Keratinocyte (primary cell): ENCODE results near the gene ABAT.

Source experiments
- CTCF ChIP-seq, 3 experiments: IDR thresholded peaks in 1 of 3; conservative IDR thresholded peaks in 1 of 3; optimal IDR thresholded peaks in 1 of 3; 2 replicates in 2 of 3; 3 replicates in 1 of 3; pipeline versions ENCODE3 to v1.5.1; 2011; ENCODE audit warnings: low read length in 3 of 3, mild to moderate bottlenecking in 3 of 3, moderate library complexity in 2 of 3, control low read depth in 1 of 3, inconsistent platforms in 1 of 3; ENCODE audit not compliant: insufficient read depth in 2 of 3; ENCODE audit errors: extremely low read depth in 1 of 3
- EZH2 ChIP-seq: IDR thresholded peaks from one replicate; pipeline ENCODE4 v1.6.1; 2012; ENCODE audit warnings: inconsistent platforms, mild to moderate bottlenecking, low read length, moderate library complexity

DNA sequence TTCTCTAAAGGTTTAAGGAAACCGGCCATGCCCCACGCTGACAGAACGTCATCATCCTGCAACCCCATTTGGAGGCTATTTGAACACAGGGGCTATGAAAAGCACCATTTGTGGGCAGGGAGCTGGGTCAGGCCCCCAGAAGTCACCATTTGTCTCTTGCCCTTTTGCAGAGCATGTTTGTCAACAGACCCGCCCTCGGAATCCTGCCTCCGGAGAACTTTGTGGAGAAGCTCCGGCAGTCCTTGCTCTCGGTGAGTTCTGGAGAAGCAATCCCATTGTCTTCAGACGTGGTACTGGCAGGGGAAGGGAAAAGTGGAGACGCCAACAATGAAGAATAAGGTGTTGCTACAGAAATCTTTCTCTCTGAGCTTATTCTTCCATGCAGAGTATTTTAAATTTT is 89.5 kb downstream of the ABAT start:
- TF ChIP-seq CTCF (optimal IDR thresholded peaks at IDR 0.05 in 1 of 3, IDR thresholded peaks at IDR 0.05 in 1 of 3, conservative IDR thresholded peaks at IDR 0.05 in 1 of 3; ENCODE audit: extremely low read depth in 1 of 3, insufficient read depth in 2 of 3, low read length in 3 of 3) (no peak), EZH2 (no peak)
